ENCODE results near the gene FOXN3.

Gene FOXN3

DNA sequence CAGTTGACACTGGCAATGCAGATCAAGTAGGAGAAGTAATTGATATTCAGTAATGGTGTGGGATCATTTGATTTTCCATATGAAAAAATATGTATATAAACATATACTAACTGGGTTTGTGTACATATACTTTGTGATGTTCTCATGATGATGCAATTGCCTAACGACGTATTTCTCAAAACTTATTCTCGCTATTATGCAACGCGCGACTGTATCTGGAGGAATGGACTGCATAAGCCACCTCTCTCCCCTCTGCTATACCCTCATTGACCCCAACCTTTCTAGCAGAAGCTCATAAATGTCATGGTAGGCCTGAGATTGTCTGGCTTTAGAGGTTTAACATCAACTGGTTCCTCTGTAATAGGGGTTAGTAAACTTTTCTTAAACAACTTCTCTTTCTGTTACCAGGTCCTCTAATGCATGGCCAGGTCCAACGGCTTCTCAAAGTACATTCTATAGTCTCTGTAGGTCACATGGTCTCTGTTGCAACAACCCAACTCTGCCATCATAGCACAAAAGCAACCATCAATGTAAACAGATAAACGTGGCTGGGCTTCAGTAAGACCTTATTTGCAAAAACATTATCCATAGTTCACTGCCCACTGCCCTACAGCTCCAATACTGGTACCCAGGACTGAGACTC is 59.3 kb downstream of the FOXN3 start:
- no peak for DNase-seq

DNA sequence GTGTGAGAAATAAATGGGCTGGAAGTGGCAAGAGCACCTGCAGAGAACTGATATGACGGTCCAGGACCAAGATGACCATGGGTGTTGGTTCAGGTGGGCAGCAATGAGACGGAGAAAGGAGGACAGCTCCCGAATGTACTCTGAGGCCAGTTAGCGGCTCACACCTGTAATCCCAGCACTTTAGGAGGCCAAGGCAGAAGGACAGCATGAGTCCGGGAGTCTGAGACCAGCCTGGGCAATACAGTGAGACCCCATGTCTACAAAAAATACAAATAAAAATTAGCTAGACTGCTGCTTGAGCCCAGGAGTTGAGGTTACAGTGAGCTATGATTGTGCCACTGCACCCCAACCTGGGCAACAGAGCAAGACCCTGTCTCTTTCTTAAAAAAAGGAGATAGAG is 60.1 kb downstream of the FOXN3 start:
- no peak for DNase-seq

DNA sequence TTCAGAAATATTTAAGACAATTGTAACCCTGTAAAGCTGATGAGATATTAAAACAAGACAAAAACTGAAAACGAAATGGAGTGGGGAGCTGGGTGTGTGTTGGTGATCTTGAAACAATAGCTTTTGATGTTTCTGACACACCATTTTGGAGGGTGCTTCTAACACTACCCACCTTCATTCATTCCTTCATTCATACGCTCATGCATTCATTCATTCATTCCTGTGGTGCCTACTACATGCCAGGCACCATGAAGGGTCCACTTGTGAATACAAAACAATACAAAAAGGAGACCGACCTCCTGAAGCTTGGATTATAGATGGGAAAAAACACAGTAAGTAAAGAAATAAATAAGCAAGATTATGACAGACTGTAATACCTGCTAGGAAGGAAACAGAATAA is 60.5 kb downstream of the FOXN3 start:
- DNase-seq: no peak

DNA sequence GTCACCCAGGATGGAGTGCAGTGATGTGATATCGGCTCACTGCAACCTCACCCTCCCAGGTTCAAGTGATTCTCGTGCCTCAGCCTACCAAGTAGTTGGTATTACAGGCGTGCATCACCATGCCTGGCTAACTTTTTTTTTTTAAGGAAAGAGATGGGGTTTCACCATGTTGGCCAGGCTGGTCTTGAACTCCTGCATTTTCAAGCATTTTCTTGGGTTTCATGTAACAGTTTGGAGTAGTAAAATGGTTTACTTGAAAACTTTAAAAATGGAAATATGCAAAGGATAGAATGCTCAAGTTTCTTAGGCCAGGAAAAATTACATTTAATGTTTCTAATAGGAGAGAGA is 63.3 kb downstream of the FOXN3 start:
- DNase-seq: no peak

DNA sequence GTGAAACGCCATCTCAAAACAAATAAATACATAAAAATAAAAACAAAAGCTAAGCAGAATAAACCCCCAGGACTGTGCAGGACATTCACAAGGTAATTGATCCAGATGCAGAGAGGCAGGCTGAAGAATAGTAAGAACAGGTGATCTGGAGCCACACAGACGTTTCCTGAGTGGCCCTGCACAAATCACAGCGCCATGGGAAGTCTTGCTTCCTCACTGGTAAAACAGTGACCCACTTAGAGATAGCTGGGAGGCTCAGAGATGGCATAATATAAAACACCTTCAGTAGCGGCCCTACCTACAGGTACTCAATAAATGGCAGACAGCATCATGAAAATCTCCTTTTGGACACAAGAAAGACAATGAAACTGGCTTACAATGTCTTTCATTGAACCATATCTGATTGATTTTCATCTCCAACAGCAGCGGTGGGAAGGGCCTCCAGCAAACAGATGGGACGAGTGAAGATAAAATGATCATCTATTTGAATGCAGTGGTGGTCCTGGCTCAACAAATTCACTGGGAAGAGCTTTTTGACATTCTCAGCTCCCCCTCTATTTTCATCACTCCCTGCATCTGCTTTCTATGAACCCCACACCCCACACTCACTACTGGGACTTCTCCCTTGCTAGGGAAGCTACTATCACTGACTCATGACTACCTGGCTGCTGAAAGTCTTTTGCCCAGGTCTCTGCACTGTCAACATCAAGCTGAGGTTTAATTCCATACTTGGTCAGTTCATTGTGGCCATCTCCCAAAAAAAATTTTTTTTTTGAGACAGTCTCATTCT is 63.9 kb downstream of the FOXN3 start:
- no peak for DNase-seq

DNA sequence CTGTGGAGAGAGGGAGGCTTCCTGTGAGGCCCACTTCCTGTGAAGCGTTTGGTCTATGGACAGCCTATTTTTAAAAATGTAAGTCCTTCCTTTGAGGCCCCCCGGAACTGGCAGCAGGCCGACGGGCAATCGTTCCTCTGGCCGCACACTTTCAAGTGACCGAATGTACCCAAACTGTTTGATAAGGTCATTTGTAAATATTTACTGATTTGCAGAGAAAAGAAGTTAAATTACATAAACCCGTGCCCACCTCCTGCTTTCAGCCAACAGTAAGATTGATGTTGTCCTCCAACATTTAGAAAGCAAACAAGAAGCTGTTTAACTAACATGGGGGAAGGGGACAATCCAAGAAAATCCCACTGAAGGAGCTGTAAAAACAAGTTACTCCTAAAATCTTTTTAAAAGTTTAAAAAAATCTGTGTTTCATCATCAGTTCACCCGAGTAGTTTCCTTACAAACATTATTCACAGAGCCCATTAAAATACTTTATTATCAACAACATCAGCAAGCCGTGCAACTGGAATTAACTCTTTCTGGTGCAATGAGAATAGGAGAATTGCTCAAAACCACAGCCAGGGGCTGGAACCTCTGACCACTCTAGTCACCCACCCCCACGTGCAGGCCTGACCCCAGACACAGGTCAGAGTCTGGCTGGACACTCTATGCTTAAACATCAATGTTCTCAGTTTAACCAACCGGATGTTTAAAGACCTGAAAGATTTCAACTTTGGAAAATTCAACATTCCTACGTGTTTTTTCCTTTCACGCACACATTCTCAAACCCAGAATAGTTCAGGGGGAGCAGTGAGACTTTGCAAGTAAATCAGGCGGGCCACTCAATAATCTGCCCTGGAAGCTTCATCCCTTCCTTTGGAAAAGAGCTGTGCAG is 65.3 kb downstream of the FOXN3 start:
- peak; percentile 52 for DNase-seq

DNA sequence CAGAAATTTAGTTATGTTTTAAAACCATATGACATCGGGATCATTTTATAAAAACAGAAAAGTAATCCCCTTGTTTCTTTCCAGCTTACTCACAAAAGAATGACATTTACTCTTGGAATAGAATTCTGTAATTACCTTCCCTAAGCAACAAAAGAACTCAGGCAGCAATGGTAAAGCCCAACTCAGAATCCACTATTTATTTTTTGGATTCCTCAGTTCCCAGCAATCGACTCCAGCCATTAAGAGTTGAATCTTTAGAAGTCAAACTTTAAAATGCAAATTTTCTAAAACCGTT is 65.9 kb downstream of the FOXN3 start:
- DNase-seq: no peak

DNA sequence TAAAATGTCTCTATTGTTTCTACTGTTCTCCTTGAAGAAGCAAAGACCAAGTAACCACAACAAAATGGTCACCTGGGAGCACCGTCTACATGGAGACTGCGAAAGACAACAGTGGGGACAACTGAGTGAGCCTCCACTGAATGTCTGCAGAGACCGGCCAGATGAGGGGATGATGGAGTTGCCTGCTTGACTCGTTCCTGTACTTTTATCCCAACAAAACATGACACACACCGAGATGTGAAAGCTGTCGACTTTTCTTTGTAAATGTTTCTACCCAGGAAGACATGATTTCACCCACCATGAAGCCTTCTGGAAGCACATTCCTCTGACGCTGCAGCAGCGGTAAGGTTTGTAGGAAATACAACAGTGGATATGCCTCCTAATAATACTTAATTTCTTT is 66.9 kb downstream of the FOXN3 start:
- DNase-seq: no peak

DNA sequence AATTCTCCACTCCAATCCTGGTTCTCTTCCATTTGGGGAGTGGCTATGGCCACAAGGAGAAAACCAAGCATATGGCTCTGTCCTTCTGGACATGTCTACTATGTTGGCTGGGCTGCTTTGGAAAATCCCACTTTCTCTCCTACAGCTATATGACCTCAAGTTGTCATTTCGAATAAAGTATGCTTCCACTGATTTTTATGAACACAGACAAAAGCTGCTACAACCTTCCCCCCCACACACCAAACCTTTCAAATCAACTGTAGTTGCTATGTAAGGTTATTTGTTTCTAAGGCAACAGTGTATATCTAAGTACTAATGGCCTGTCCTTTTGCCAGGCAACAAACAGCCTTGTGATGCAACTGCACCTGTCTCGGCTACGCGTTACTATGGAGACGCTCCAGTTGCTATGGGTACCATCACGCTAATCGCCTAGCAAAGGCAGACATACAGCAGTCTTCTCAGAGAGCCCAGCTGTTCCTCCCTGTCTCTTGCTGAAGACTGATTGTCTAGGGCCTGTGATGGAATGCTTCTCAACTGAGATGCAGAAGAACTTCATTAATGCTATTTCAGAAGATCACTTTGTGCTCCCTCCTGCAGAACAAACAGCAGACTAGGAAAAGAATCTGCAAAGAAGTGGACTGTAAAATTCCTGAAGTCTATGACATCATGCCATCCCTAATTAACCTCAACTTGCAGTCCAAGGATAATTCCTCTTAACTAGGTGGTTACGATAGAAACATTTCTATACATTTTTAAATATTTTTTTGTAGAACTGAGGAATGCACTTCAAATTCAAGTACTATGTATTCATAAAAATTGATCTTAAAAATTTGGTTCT is 67.6 kb downstream of the FOXN3 start:
- DNase-seq: no peak

DNA sequence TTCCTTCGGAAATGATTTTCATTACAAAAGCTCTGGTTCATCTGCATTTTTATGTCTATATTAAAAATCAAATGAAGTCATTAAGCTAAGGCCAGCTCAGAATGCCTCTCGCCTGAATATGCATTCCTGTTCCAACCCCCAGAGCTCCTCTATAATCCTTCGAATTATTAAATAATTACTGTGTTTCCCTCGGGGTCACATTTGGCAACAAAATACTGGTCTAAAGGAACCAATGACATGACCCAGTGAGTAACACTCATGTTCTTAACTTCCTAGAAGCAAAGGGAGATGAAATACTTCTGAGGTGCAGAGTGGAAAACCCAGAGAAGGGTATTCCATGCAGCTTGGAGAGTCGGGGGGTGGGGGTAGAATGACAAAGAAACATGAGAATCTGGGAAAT is 68.3 kb downstream of the FOXN3 start:
- DNase-seq: no peak

DNA sequence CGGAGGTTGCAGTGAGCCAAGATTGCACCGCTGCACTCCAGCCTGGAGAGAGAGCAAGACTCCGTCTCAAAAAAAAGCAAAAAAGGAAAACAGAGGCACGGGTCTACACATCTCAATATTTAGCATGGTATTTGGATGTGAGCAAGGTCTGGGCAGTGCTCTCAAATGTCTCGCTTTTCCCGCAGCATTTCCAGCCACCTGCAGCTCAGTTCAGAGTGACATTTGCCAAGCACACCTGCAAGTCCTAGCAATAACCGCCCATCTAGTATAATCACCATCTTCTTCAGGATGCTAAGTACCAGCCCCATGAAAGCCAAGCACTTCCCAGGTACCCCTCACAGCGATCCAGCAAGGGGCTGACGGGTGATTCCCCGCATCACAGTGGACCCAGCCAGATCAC is 69.1 kb downstream of the FOXN3 start:
- DNase-seq: no peak

DNA sequence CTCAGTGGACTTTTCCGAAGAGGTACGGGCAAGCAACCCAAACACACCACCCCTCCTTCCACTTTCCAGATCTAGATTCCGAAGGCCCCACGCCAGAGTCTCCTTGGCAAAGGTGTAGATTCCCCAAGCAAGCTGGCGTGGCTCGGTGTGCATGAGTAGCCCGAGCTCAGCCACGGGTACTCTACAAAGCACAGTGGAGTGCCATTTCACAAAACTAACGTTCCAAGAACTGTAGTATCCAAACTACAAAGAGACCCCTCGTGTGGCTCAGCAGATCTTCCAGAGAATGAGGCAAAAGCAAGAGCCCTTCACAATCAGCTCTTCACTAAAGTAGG is 72.1 kb downstream of the FOXN3 start:
- no peak for DNase-seq

DNA sequence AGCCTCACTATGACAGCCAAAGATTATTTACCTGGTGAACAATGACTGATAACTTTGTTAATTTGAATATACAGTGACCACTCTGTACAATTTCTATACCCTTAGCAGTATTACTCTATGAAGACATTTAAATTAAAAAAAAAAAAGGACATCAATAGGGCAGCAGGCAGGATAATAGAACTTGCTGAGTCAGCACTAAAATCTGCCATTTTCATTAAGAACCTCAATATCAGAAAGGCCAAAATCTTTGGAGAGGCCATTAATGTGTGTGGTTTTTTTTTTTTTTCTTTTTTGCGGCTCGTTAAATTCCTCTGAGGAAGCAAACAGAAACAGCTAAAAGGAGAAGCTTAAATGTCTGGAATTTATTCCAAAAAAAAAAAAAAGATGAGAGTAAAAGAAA is 73.7 kb downstream of the FOXN3 start:
- no peak for DNase-seq

DNA sequence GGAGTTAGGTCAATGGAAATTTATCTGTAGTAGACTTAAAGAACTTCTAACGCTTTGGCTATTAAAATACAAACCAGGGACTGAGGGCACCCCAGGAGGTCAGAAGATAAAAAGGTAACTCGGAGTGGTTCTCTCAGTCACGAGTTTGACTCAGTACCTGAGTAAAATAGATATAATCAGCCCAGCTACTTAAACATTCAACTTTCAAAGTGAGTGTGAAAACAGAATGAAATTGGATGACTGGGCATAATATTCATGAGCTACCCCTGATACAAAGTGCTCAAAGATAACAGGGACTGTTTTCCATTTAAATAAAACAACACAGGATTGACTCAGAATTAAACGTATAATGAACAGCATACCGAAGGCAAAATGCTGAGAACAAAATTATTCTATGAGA is 75.0 kb downstream of the FOXN3 start:
- DNase-seq: peak; percentile 56

DNA sequence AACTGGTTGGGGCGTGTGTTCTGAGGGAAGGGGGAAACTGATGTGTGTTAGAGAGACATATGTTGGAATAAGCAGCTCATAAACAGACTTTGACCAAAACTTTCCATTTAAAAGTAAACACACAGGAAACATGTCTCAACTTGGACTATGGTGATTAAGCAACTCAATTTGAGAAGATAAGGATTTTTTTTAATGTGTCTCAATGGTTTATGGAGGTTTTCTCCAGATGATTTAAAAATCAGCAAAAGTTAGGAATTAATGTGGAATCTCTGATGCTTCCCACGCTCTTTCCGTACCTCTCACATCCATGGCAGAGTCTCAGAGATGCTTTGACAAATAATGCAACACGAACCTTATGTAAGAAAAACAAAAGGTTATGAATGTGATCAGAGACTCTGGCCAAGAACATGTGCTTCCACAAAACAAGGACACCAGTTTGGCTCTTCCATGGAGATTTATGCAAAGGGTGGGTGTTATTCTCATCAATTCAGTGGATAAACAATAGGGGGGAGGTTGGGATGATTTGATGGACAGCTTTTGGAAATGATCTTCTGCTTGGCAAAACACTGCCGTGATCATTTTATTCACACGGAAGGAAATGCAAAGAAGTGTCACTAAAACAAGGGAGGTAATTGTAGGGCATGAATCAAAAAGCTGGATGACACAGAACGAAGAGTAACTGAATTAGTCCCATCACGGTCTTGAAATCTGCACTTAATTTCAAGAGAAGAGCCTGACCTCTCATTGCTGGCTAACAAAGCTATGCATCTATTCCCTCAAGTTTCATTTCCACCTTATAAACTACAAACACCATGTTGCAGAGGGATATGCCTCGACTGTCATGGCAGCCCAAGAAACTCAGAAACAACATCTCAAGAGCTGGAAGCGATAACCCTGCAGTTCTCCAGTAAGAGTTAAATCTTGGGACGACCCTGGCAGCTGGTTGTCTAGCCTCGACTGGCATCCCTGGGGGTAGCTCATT is 76.5 kb downstream of the FOXN3 start:
- no peak for DNase-seq

DNA sequence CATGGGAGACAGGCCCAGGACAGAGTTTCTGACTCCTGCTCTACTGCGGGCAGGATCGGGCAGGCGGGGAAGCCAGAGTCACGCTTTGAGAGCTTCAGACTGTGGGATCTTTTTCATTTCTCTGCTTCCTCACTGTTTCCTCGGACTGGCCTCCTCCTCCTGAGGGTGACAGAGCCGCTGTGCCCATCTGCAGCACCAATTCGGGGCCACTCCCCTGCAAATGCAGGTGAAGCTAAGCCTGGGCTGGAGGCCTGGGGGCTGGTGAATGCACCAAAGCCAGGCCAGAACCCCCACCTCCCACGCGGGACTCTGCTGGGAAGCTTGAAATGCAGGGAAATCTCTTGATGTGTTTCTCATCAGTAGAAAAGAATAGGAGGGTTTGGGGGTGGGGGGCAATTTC is 77.5 kb downstream of the FOXN3 start:
- no peak for DNase-seq

DNA sequence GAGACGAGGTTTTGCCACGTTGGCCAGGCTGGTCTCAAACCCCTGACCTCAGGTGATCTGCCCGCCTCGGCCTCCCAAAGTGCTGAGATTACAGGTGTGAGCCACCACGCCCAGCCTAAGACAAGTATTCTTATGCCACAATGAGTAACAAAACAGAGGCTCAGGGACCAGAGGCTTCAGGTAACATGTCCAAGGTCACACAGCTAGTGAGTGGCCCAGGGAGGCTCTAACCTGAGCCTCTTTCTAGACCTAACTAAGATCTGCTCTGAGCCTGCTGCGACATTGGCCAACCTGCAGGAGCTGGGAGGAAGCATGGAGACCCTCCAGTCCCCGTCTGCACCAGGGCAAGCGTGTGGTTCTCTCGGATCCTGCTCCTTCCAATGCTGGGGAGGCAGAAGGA is 77.9 kb downstream of the FOXN3 start:
- no peak for DNase-seq

DNA sequence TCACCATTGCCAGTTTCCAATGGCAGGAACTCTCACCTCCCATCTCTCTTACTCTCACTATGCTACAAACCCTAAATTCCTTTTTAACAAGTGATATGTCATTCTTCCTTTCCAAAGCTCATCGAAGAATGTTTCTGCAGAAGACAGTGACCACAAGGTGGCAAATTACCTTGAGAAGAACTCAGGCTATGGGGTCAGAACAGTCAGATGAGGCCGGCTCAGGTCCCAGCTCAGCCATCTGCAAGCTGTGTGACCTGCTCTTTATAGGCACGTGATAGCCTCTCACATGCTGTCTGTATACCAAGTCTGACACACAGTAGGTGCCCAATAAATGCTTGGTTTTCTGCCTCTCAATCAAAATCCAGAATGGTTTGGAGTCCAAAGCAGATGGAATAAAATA is 80.7 kb downstream of the FOXN3 start:
- no peak for DNase-seq

DNA sequence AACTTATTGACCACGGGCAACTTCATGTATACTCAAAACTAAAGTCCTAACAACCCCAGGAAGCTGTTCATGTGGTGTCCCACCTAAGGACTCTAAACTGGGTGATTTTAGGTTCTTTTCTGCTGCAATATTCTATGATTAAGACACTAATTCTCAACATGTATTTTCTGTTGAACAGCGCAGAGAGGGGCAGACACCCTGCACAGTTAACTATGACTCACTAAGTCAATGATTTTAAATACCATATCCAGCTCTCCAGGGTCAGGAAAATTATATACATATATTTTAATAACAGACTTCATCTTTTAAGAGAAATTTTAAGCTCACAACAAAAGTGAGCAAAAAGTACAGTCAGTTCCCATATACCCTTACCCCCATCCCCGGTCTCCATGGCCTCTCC is 85.0 kb downstream of the FOXN3 start:
- no peak for DNase-seq

DNA sequence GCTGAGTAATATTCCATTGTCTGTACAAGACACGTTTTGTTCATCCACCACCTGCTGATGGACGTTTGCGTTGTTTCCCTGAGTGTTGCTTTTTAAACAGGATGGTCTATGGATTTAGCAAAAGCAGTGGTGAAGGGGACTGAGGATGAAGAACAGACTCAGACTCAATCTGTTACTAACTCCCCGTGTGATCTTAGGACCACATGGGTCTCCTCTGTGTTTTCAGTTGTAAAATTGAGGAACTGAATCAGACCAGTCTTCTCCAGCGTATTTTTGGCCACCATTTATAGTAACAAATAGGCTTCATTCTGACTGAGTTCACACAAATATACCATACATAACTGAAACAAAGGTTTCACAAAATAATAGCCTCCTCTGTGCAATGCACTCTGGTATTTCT is 85.6 kb downstream of the FOXN3 start:
- DNase-seq: no peak

DNA sequence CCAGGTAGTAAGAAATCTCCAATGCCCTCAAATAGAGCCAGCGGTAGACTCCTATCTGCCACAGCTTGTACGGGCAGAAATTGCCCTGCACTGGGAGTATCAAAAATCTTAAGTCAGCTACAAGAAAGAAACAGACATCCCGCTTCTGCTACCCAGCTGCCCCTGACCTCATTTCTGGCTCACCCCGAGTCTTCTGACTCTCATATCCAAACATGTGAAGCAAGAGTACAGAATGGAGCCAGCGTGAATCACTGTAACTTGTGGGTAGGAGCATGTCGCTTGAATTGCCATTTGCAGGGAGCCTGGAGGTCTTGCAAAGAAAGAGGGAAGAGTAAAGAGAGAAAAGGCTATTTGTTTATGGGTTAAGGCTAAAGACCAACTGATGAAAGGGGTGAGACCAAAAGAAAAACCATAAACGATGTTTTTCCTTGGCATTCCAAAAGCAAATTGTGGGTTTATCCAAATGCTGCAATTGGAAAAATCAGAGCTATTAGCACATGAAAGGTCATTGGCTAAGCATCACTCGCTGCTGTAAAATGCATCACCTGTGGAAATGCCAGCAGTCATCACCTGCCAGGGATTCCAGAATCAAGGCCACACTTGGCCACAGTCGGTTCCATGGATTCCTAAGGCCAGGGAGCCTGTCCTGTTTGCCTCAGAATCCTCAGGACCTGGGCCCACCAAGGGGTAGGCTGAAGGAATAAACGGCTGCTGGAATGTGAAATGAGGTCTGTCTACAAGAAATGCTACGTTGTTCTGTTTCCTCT is 86.6 kb downstream of the FOXN3 start:
- no peak for DNase-seq
